Stimulated activated CD4-positive, alpha-beta T cell treated with anti-CD3 and anti-CD28 coated beads, TNF-alpha, amount 100 ng/mL, for 24 hours (primary cell): ENCODE measurements around the gene ZNF324.
"Not testable (repeated sequence)": the region's sequence is repeated elsewhere in the genome, so short reads cannot be mapped to it uniquely, and the experiment has no call there.

Source experiments
- DNase-seq, 3 experiments: peaks; one replicate each; pipeline ENCODE4 v3.0.0-alpha.2; 2020; ENCODE audit warnings: low read depth in 3 of 3

ZNF324 gene

GRCh38 chr19:58471736-58472135, 4.9 kb downstream of the ZNF324 start:
- DNase-seq: no peak

- DNase-seq: no peak
Observed at GRCh38 chr19:58473775-58474174, 6.9 kb downstream of the ZNF324 start.

GRCh38 chr19:58474291-58474996, 7.6 kb downstream of the ZNF324 start:
- no peak for DNase-seq

- no peak for DNase-seq
Observed at GRCh38 chr19:58474997-58475713, 8.3 kb downstream of the ZNF324 start.

GRCh38 chr19:58475714-58476497, 9.0 kb downstream of the ZNF324 start, which contains the start of gene ZNF446:
ZNF446 (plus strand) TSS chr19:58476352; CDS start chr19:58477219, 867 bp downstream.
- DNase-seq: peak; percentile 89 to 94 (median 93)

GRCh38 chr19:58476498-58477015, 9.7 kb downstream of the ZNF324 start:
- DNase-seq: no peak

- no peak for DNase-seq
Observed at GRCh38 chr19:58477130-58477529, 10.2 kb downstream of the ZNF324 start.

GRCh38 chr19:58477871-58478270, 11.0 kb downstream of the ZNF324 start:
- DNase-seq: no peak

GRCh38 chr19:58479303-58479702, 12.4 kb downstream of the ZNF324 start:
- no peak for DNase-seq

- DNase-seq: no peak
Observed at GRCh38 chr19:58479736-58480480, 13.0 kb downstream of the ZNF324 start.

GRCh38 chr19:58480481-58480830, 13.6 kb downstream of the ZNF324 start:
- no peak for DNase-seq

- no peak for DNase-seq
Observed at GRCh38 chr19:58480831-58481230, 14.0 kb downstream of the ZNF324 start.

GRCh38 chr19:58482372-58482771, 15.5 kb downstream of the ZNF324 start:
- DNase-seq: no peak

GRCh38 chr19:58483776-58484175, 16.9 kb downstream of the ZNF324 start:
- no peak for DNase-seq

- not testable (repeated sequence) for DNase-seq
Observed at GRCh38 chr19:58484349-58484748, 17.5 kb downstream of the ZNF324 start.

GRCh38 chr19:58491393-58491792, 24.5 kb downstream of the ZNF324 start:
- DNase-seq: no peak

- DNase-seq: no peak
Observed at GRCh38 chr19:58492265-58492664, 25.4 kb downstream of the ZNF324 start.

- DNase-seq: no peak
Observed at GRCh38 chr19:58497634-58498170, 30.8 kb downstream of the ZNF324 start.

GRCh38 chr19:58498316-58499020, 31.6 kb downstream of the ZNF324 start:
- no peak for DNase-seq
